ELR (cell line): Measurements from ENCODE around the gene CXXC1.
"Not testable (repeated sequence)": the region's sequence is repeated elsewhere in the genome, so short reads cannot be mapped to it uniquely, and the experiment has no call there.

ENCODE experiments used
- DNase-seq: peaks from one replicate; pipeline ENCODE4 v3.0.0-alpha.2; 2015; ENCODE audit warnings: low read depth

Gene CXXC1

GRCh38 chr18:50287441-50288347, at the start of gene CXXC1:
Gene CXXC1 (minus strand): TSS chr18:50287692. CDS start chr18:50287589, 103 bp downstream.
- DNase-seq = peak; percentile 99

GRCh38 chr18:50334546-50335152, 47.2 kb upstream of the CXXC1 start:
- no peak for DNase-seq

DNA sequence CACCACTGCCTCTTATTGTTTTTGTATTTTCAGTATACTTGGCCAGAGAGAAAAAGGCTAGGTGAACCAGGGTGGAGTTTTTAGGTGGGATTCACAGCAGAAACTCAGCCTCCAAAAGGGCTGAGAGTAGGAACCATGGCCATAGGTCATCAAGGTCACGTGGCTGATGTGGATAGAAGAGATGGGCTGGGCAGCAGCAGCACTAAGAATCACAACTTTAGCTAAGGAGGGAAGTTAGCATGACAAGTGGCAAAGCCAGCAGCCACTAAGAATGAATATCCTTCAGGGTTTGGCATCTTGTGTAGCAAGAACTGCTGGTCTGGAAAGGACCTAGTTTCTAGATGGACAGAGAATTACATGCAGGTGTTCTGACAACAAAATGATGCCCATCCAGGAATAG, 44.2 kb upstream of the CXXC1 start:
- DNase-seq = no peak

GRCh38 chr18:50330176-50330575, 42.7 kb upstream of the CXXC1 start:
- no peak for DNase-seq

- DNase-seq = no peak
These were observed 40.5 kb upstream of the CXXC1 start for GRCh38 chr18:50327983-50328382.

GRCh38 chr18:50320719-50321118, 33.2 kb upstream of the CXXC1 start:
- DNase-seq = no peak

- no peak for DNase-seq
These were observed 27.8 kb upstream of the CXXC1 start for GRCh38 chr18:50315100-50315871.

DNA sequence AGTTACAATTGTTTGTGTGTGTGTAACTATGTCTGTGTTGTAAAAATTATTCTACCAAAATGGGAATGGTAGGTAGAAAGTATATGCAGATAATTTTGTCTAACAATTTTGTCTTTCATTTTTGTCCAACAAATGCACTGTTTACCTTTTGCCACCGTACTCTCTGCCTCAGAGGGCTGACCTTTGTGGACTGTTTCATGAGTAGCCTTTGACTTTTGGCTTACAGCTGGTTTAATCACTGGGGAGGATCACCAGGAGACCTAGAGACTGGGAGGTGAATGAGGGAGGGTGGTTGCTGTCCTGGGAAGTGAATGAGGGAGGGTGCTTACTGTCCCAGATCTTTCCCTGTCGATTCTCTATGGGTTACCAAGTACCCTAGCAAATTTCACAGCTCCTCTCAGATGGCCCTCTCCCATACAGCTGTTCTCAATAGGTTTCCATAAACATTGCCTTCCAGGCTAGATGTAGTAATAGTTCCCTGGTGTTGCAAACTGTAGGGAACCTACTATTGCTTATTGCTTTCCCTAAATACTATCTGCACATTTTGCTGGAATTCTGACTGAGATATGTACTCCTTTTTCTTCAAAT, 26.5 kb upstream of the CXXC1 start:
- no peak for DNase-seq

- DNase-seq = no peak
These were observed 25.6 kb upstream of the CXXC1 start for GRCh38 chr18:50313031-50313607.

DNA sequence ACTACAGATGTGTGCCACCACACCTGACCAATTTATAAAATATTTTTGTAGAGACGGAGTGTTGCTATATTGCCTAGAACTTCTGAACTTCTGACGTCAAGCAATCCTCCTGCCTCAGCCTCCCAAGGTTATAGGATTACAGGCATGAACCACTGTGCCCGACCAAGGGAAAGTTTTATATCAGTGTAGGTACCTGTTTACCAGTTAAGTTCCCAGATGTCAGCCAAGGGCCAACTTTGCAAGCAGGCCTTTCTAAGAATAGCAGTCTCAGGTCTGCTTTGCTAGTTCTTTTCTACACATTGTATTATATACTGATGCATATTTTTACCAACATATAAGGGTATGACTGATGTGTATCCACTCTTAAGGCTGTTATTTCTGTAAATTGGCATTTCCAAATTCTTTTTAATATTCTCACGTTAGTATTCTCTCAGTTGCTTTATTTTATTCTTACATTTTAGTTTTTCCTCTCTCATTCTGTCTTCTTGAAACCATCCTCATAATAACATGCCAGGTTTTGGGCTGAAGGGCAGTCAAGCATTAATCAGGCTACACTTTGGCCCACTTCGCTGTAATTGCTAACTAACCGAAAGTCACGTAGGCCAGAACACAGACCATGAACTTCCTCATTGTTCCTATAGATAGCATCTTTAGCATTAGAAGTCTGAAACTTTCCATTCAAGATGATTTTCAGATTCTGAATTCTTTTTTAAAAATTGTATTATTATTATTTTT, 25.0 kb upstream of the CXXC1 start:
- DNase-seq = no peak

DNA sequence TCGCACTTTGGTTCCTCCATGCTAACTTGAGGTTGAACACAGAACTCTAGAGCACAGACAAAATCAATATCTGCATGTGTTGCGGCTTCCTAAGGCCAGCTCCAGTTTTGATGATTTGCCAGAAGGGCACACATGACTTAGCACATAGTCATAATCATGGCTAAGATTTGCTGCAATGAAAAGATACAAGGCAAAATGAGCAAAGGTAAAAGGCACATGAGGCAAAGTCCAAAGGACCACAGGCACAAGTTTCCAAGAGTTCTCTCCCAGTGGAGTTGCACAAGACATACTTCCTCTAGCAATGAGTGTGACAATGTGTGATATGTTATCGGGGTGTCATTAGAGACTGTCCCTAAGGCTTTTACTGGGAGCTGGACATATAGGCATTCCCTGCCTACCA, 24.2 kb upstream of the CXXC1 start:
- no peak for DNase-seq

GRCh38 chr18:50310080-50310479, 22.6 kb upstream of the CXXC1 start:
- no peak for DNase-seq

DNA sequence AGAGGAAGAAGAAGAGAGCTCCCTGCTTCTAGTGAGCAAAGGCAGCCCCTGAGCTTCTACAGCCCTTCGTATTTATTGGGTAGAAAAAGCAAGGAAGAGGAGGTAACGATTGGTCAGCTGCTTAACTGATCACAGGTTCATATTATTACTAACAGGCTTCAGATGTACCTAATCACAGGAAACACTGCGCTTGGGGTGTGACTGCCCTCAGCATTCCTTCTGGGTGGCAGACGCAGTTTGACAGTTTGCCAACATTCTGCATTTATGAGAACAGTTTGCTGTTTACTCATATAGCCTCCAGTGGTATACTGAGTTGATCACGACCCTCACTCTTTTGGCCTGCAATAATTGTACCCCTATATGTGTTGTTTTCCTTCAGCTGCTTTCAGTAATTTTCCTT, 21.4 kb upstream of the CXXC1 start:
- not testable (repeated sequence) for DNase-seq

GRCh38 chr18:50307738-50308470, 20.4 kb upstream of the CXXC1 start:
- DNase-seq = peak; percentile 94

- DNase-seq = no peak
These were observed 19.9 kb upstream of the CXXC1 start for GRCh38 chr18:50307400-50307737.

DNA sequence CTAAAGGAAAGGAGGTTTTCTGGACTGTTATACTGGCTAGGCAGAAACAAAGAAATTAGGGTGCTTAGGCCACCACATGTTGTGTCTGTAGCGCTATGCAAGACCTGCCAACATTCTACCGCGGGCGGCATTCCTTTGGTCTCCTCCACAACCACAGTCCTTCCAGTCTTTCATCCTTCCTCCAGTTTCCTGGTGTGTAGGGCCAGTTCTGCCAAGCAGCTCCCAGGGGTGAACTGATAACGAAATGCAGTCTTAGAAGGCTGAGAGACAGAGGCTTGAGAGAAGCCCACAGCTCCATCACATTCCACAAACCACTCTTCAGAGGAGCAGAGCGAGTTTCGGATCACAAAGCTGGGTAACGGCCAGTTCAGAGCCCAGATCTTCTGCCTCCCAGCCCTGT, 19.5 kb upstream of the CXXC1 start:
- peak; percentile 15 for DNase-seq

DNA sequence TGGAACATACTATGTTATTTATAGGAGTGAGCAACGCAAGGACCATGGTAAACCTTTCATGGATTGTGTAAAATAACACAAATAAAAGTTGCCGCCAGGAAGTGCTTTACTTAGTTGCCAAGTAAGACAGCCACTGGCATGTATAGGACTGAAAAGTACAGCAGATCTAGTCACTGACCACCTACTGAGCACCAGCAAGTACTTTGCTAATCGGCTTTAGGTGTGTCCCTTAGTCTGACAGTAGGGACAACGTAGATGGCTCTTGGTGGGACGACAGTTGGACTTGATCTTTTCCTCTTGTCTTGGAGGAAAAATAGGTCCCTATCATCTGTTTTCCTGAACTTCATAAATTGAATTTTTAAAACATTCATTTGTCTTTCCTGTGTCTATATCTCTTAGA, 13.6 kb upstream of the CXXC1 start:
- no peak for DNase-seq

GRCh38 chr18:50299626-50300388, 12.3 kb upstream of the CXXC1 start:
- no peak for DNase-seq

GRCh38 chr18:50298443-50299284, 11.2 kb upstream of the CXXC1 start:
- DNase-seq = no peak
